HEK293 (cell line): ENCODE results near the gene PDGFB.

Experiments
- CTCF ChIA-PET: fragments of 350-600 bp; formaldehyde crosslinking; extraction: SDS; loops from one replicate; lab custom pipeline; 2021; ENCODE audit warnings: antibody characterized with exemption; lab: Yijun Ruan, JAX
- POLR2A ChIA-PET: fragments of 300-600 bp; formaldehyde crosslinking; extraction: SDS; loops from one replicate; lab custom pipeline; 2020; ENCODE audit warnings: antibody characterized with exemption, inconsistent platforms; lab: Yijun Ruan, JAX
- H3K27ac ChIP-seq: fragments of 200-500 bp; sonication (Bioruptor generic); 2 replicates; pipeline ENCODE4 v1.5.1; 2014; ENCODE audit warnings: low read depth, low read length, control low read depth, inconsistent platforms; ENCODE audit errors: extremely low read depth
- H3K36me3 ChIP-seq, 2 experiments: fragments of 200-500 bp in 1 of 2; sonication (Bioruptor generic) in 1 of 2; 1 replicate in 1 of 2; 2 replicates in 1 of 2; pipeline ENCODE4 v1.5.1; 2014 to 2017; ENCODE audit warnings: inconsistent platforms in 2 of 2, low read length in 2 of 2; ENCODE audit not compliant: control insufficient read depth in 2 of 2, insufficient read depth in 1 of 2
- H3K4me1 ChIP-seq: fragments of 200-500 bp; sonication (Bioruptor generic); 2 replicates; pipeline ENCODE4 v1.5.1; 2014; ENCODE audit warnings: mild to moderate bottlenecking, low read length, inconsistent platforms; ENCODE audit not compliant: control insufficient read depth, insufficient read depth
- H3K4me3 ChIP-seq: 2 replicates; pipeline ENCODE4 v1.5.1; 2011; ENCODE audit warnings: low read depth, mild to moderate bottlenecking, control low read depth, low read length, moderate library complexity
- H3K9me3 ChIP-seq: fragments of 200-500 bp; sonication (Bioruptor generic); 2 replicates; pipeline ENCODE4 v1.5.1; 2014; ENCODE audit warnings: low read depth, low read length, inconsistent platforms; ENCODE audit not compliant: control insufficient read depth, insufficient read depth
- GLI2 ChIP-seq: fragments of 450-650 bp; formaldehyde crosslinking; IDR thresholded peaks from 2 replicates; pipeline ENCODE4; 2017; ENCODE audit warnings: missing biosample characterization, missing genetic modification characterization, low read depth, borderline replicate concordance
- GLIS1 ChIP-seq: fragments of 450-650 bp; formaldehyde crosslinking; IDR thresholded peaks from 2 replicates; pipeline ENCODE4 v1.5.1; 2016; ENCODE audit warnings: missing biosample characterization, missing genetic modification characterization
- HOXD13 ChIP-seq: sonication (generic); formaldehyde crosslinking; IDR thresholded peaks from 2 replicates; pipeline ENCODE4 v1.8.0; 2022; ENCODE audit warnings: missing genetic modification reagents, borderline replicate concordance
- KLF8 ChIP-seq: fragments of 450-650 bp; formaldehyde crosslinking; IDR thresholded peaks from 2 replicates; pipeline ENCODE4 v1.5.1; 2016; ENCODE audit warnings: missing biosample characterization, missing genetic modification characterization
- SP7 ChIP-seq: fragments of 450-650 bp; formaldehyde crosslinking; IDR thresholded peaks from 2 replicates; pipeline ENCODE4 v1.5.1; 2016; ENCODE audit warnings: missing biosample characterization, missing genetic modification characterization
- TCF7L2 ChIP-seq: IDR thresholded peaks from 2 replicates; pipeline ENCODE4 v1.6.1; 2011; ENCODE audit warnings: low read depth, mild to moderate bottlenecking, inconsistent platforms, low read length, moderate library complexity, borderline replicate concordance
- ZBTB21 ChIP-seq: fragments of 450-650 bp; formaldehyde crosslinking; IDR thresholded peaks from 2 replicates; pipeline ENCODE4 v1.5.1; 2017; ENCODE audit warnings: missing biosample characterization, missing genetic modification characterization
- ZBTB7A ChIP-seq: fragments of 450-650 bp; formaldehyde crosslinking; IDR thresholded peaks from 2 replicates; pipeline ENCODE4 v1.5.1; 2016; ENCODE audit warnings: low read depth, missing biosample characterization, missing genetic modification characterization
- ZFP3 ChIP-seq: fragments of 450-650 bp; formaldehyde crosslinking; IDR thresholded peaks from 2 replicates; pipeline ENCODE4 v1.5.1; 2016; ENCODE audit warnings: low read depth, missing biosample characterization, missing genetic modification characterization
- ZFP41 ChIP-seq: fragments of 450-650 bp; formaldehyde crosslinking; IDR thresholded peaks from 2 replicates; pipeline ENCODE4 v1.5.1; 2016; ENCODE audit warnings: missing biosample characterization, missing genetic modification characterization, borderline replicate concordance
- ZNF174 ChIP-seq: fragments of 450-650 bp; formaldehyde crosslinking; IDR thresholded peaks from 2 replicates; pipeline ENCODE4 v1.5.0; 2017; ENCODE audit warnings: missing biosample characterization, mild to moderate bottlenecking, missing genetic modification characterization
- ZNF175 ChIP-seq: fragments of 450-650 bp; formaldehyde crosslinking; IDR thresholded peaks from 2 replicates; pipeline ENCODE4 v1.5.1; 2016; ENCODE audit warnings: missing biosample characterization, missing genetic modification characterization
- ZNF366 ChIP-seq: fragments of 450-650 bp; formaldehyde crosslinking; conservative IDR thresholded peaks from 2 replicates; pipeline ENCODE4 v1.5.1; 2016; ENCODE audit warnings: missing biosample characterization, missing genetic modification characterization
- ZNF423 ChIP-seq: fragments of 450-650 bp; formaldehyde crosslinking; IDR thresholded peaks from 2 replicates; pipeline ENCODE4 v1.5.1; 2016; ENCODE audit warnings: missing biosample characterization, missing genetic modification characterization
- ZNF510 ChIP-seq: fragments of 450-650 bp; formaldehyde crosslinking; IDR thresholded peaks from 2 replicates; pipeline ENCODE4 v1.5.1; 2018; ENCODE audit warnings: mild to moderate bottlenecking, missing genetic modification characterization, missing biosample characterization; ENCODE audit not compliant: insufficient replicate concordance
- ZNF529 ChIP-seq: fragments of 450-650 bp; formaldehyde crosslinking; IDR thresholded peaks from 2 replicates; pipeline ENCODE4 v1.5.1; 2017; ENCODE audit warnings: missing genetic modification characterization, missing biosample characterization; ENCODE audit not compliant: insufficient replicate concordance
- ZNF558 ChIP-seq: fragments of 450-650 bp; formaldehyde crosslinking; IDR thresholded peaks from 2 replicates; pipeline ENCODE4 v1.5.1; 2016; ENCODE audit warnings: missing biosample characterization, missing genetic modification characterization
- ZNF623 ChIP-seq: fragments of 450-650 bp; formaldehyde crosslinking; IDR thresholded peaks from 2 replicates; pipeline ENCODE4 v1.5.1; 2016; ENCODE audit warnings: missing biosample characterization, missing genetic modification characterization
- ZNF830 ChIP-seq: fragments of 450-650 bp; IDR thresholded peaks from 2 replicates; pipeline ENCODE4 v1.5.0; 2018; ENCODE audit warnings: missing biosample characterization, missing genetic modification characterization, low read depth, mild to moderate bottlenecking, moderate library complexity
- TF ChIP-seq, protein P1 (sequence below): fragments of 450-650 bp; formaldehyde crosslinking; conservative IDR thresholded peaks from 2 replicates; pipeline ENCODE4 v1.5.1; 2016; ENCODE audit warnings: low read depth, missing biosample characterization, missing genetic modification characterization
- TF ChIP-seq, protein P2 (sequence below): fragments of 450-650 bp; formaldehyde crosslinking; IDR thresholded peaks from 2 replicates; pipeline ENCODE4 v1.5.1; 2016; ENCODE audit warnings: missing biosample characterization, missing genetic modification characterization

The PDGFB gene

DNA sequence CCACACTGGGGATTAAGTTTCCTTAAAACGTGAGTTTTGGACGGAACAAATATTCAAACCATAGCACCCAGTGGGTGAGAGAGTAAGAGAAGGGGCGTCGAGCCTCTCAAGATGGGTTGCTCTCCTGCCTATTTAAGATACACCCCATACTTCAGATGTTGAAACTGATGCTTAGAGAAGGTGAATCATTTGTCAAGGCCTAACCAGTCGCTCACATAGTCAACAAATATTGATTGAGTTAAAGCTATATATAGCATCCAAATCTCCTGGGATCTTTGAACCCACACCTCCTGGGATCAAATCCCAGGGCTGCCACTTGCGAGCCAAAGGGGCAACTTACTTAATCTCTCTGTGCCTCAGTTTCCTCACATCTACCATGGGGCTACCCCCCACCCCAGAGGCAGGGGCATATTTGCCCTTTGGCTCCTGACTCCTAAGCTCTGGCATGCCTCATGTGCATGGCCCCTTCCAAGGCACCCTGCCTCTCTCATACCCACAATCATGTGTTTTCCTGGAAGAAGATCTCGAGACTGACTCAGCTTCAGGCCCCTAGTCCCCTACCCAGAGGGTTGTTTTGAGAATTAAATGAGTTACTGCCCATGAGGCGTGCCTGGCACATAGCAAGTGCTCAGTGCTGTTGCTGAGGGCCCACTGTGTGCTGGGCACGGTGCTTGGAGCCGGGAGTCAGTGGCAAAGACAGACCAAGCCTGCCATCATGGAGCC is 19.0 kb upstream of the PDGFB start:
- Histone ChIP-seq H3K4me3 (no peak overlapping the region), H3K4me1 (no peaks in the 10 kb centered on the region), H3K9me3 (no peaks in the 10 kb centered on the region), H3K27ac (no peak overlapping the region), H3K36me3 (no peaks in the 10 kb centered on the region)
- CTCF ChIA-PET: interaction anchor here (1.0 to 1.2 kb wide), 2 partner anchors 47 to 48 kb away, joined by 3 read pairs; no protein-coding TSS in a partner anchor
- POLR2A ChIA-PET: interaction anchor here (1.2 kb wide), 1 partner anchor 10 kb away, joined by 5 read pairs; no protein-coding TSS in a partner anchor
- no peak for TF ChIP-seq ZNF174 (tag by site-specific recombination)
- no peak for TF ChIP-seq ZNF510
- TF ChIP-seq, protein P1, sequence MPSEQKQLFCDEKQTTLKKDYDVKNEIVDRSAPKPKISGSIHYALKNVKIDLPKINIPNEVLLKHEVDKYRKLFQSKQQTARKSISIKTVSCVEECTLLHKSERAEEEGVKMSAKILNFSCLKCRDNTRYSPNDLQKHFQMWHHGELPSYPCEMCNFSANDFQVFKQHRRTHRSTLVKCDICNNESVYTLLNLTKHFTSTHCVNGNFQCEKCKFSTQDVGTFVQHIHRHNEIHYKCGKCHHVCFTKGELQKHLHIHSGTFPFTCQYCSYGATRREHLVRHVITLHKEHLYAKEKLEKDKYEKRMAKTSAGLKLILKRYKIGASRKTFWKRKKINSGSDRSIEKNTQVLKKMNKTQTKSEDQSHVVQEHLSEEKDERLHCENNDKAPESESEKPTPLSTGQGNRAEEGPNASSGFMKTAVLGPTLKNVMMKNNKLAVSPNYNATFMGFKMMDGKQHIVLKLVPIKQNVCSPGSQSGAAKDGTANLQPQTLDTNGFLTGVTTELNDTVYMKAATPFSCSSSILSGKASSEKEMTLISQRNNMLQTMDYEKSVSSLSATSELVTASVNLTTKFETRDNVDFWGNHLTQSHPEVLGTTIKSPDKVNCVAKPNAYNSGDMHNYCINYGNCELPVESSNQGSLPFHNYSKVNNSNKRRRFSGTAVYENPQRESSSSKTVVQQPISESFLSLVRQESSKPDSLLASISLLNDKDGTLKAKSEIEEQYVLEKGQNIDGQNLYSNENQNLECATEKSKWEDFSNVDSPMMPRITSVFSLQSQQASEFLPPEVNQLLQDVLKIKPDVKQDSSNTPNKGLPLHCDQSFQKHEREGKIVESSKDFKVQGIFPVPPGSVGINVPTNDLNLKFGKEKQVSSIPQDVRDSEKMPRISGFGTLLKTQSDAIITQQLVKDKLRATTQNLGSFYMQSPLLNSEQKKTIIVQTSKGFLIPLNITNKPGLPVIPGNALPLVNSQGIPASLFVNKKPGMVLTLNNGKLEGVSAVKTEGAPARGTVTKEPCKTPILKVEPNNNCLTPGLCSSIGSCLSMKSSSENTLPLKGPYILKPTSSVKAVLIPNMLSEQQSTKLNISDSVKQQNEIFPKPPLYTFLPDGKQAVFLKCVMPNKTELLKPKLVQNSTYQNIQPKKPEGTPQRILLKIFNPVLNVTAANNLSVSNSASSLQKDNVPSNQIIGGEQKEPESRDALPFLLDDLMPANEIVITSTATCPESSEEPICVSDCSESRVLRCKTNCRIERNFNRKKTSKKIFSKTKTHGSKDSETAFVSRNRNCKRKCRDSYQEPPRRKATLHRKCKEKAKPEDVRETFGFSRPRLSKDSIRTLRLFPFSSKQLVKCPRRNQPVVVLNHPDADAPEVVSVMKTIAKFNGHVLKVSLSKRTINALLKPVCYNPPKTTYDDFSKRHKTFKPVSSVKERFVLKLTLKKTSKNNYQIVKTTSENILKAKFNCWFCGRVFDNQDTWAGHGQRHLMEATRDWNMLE (tag by site-specific recombination): no peak
- no peak for TF ChIP-seq ZNF423 (tag by site-specific recombination)
- no peak for TF ChIP-seq TCF7L2
- no peak for TF ChIP-seq GLIS1 (tag by site-specific recombination)
- TF ChIP-seq ZNF366 (tag by site-specific recombination): no peak
- no peak for TF ChIP-seq SP7 (tag by site-specific recombination)
- no peak for TF ChIP-seq KLF8 (tag by site-specific recombination)
- no peak for TF ChIP-seq HOXD13 (CRISPR knock-in tag)
- no peak for TF ChIP-seq ZNF558
- no peak for TF ChIP-seq GLI2 (tag by site-specific recombination)
- TF ChIP-seq, protein P2, sequence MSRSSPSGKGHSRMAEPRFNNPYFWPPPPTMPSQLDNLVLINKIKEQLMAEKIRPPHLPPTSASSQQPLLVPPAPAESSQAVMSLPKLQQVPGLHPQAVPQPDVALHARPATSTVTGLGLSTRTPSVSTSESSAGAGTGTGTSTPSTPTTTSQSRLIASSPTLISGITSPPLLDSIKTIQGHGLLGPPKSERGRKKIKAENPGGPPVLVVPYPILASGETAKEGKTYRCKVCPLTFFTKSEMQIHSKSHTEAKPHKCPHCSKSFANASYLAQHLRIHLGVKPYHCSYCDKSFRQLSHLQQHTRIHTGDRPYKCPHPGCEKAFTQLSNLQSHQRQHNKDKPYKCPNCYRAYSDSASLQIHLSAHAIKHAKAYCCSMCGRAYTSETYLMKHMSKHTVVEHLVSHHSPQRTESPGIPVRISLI: no peak

DNA sequence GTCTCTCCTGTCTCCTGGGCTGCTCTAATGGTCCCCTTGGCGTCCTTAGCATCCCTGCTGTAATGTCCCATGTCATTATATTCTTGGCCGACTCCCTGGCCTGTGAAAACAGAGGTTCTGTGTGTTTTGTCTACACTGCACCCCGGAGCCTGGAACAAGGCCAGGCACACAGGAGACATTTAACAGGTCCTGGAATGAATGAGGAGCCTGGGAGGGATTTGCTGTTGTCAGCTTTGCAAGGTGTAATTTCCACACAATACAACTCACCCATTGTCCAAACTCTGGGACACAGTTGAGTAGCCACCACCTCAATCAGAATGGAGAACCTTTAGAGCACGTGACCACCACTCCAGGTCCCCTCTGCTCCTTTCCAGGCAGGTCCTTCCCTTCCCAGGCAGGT is 14.9 kb upstream of the PDGFB start:
- H3K27ac ChIP-seq: no peak overlapping the region
- no peaks in the 10 kb centered on the region for H3K9me3 ChIP-seq
- H3K4me1 ChIP-seq: no peaks in the 10 kb centered on the region
- TF ChIP-seq ZNF529 (tag by site-specific recombination) (no peak), ZBTB7A (no peak), ZNF175 (tag by site-specific recombination) (no peak), ZBTB21 (no peak), ZFP3 (tag by site-specific recombination) (no peak), ZNF830 (tag by site-specific recombination) (no peak), ZNF623 (tag by site-specific recombination) (no peak), GLIS1 (tag by site-specific recombination) (peak; percentile 80), ZFP41 (tag by site-specific recombination) (no peak)
- H3K4me3 ChIP-seq: no peak overlapping the region
- POLR2A ChIA-PET: no interaction called here
- CTCF ChIA-PET: interaction anchor here (0.6 kb wide), 1 partner anchor 211 kb away, joined by 3 read pairs; no protein-coding TSS in a partner anchor
- no peaks in the 10 kb centered on the region for H3K36me3 ChIP-seq
